Raji (cell line): ENCODE data around the gene TMEM243.
A peak's percentile ranks its signal among the peaks of the same experiment; 100 is the strongest.

Experiments
- POLR2A ChIP-seq: IDR thresholded peaks from 2 replicates; pipeline ENCODE4 v1.6.1; 2011; ENCODE audit warnings: low read depth, low read length, control low read depth; ENCODE audit not compliant: insufficient read depth

Gene TMEM243

GRCh38 chr7:87216701-87217508 lies 2.6 kb downstream of the TMEM243 start:
- peak; percentile 52; the same call in 1 of the 2 replicates for TF ChIP-seq POLR2A

- no peak for TF ChIP-seq POLR2A
These were observed 4.5 kb downstream of the TMEM243 start for GRCh38 chr7:87215046-87215445.

GRCh38 chr7:87213811-87214210 lies 5.7 kb downstream of the TMEM243 start:
- TF ChIP-seq POLR2A = no peak

GRCh38 chr7:87213252-87213651 lies 6.3 kb downstream of the TMEM243 start:
- TF ChIP-seq POLR2A = no peak

GRCh38 chr7:87212498-87212897 lies 7.0 kb downstream of the TMEM243 start:
- TF ChIP-seq POLR2A = no peak

- no peak for TF ChIP-seq POLR2A
These were observed 9.0 kb downstream of the TMEM243 start for GRCh38 chr7:87210506-87210905.

- no peak for TF ChIP-seq POLR2A
These were observed 10.1 kb downstream of the TMEM243 start for GRCh38 chr7:87209295-87209924.

GRCh38 chr7:87206361-87206760 lies 13.2 kb downstream of the TMEM243 start:
- no peak for TF ChIP-seq POLR2A

- no peak for TF ChIP-seq POLR2A
These were observed 14.6 kb downstream of the TMEM243 start for GRCh38 chr7:87204933-87205332.

- TF ChIP-seq POLR2A = no peak
These were observed 16.8 kb downstream of the TMEM243 start for GRCh38 chr7:87202705-87203104.

GRCh38 chr7:87202208-87202607 lies 17.3 kb downstream of the TMEM243 start:
- no peak for TF ChIP-seq POLR2A

- no peak for TF ChIP-seq POLR2A
These were observed 19.7 kb downstream of the TMEM243 start for GRCh38 chr7:87199700-87200450.

- no peak for TF ChIP-seq POLR2A
These were observed 20.3 kb downstream of the TMEM243 start for GRCh38 chr7:87199241-87199640.

GRCh38 chr7:87193912-87194311 lies 25.6 kb downstream of the TMEM243 start:
- no peak for TF ChIP-seq POLR2A

- no peak for TF ChIP-seq POLR2A
These were observed 26.6 kb downstream of the TMEM243 start for GRCh38 chr7:87192784-87193487.
